Measurements from ENCODE around the gene ALKBH5. TPM values are rescaled to one million over a fixed set of nuclear protein-coding genes. Genes with fewer than 3 reads are reported as not detected.
A peak's percentile ranks its signal among the peaks of the same experiment; 100 is the strongest.

ALKBH5 gene
- total and polyA plus RNA-seq, 9 of the 15 experiments (the other 6 are each of a cell fraction or from before 2014, with no cell fraction given): 11.4 to 70.0 (median 47.4) TPM

GRCh38 chr17:18224053-18224386 lies 40.4 kb downstream of the ALKBH5 start (continued):
- no peak for TF ChIP-seq RERE (CRISPR knock-in tag; IDR thresholded peaks at IDR 0.05; ENCODE audit: borderline replicate concordance)

- intact Hi-C loops (cut with micrococcal nuclease): no loop called here
- Histone ChIP-seq H3K9me3 (replicated peaks; ENCODE audit: control insufficient read depth, insufficient read depth, low read depth, low read length) (no peaks in the 10 kb centered on the region), H2AFZ (ENCODE audit: low read depth, low read length) (peak overlapping the region; percentile 98), H3K27ac (ENCODE audit: extremely low read depth, low read depth, low read length) (peak overlapping the region; percentile 27; the same call in 1 of the 3 replicates), H3K4me3 (no peak overlapping the region), H3K9ac (ENCODE audit: insufficient read depth in 1 of 2, low read depth in 2 of 2, low read length in 2 of 2) (peak overlapping the region; percentile 36 to 76; a peak in 2 of 4 replicates), H3K9me1 (ENCODE audit: control insufficient read depth, insufficient read depth, low read length) (peaks cover 3% of the 10 kb centered on the region), H3K27me3 (ENCODE audit: control insufficient read depth in 2 of 2, insufficient read depth in 2 of 2, low read length in 2 of 2) (no peaks in the 10 kb centered on the region), H3K4me1 (replicated peaks in 1 of 2; ENCODE audit: control insufficient read depth in 2 of 2, insufficient read depth in 2 of 2, low read length in 2 of 2) (peaks cover 4 to 32% of the 10 kb centered on the region in 2 experiments; a peak in 3 of 5 replicates), H4K20me1 (replicated peaks; ENCODE audit: control insufficient read depth, insufficient read depth, low read length) (no peaks in the 10 kb centered on the region), H3K79me2 (ENCODE audit: control insufficient read depth, insufficient read depth, low read length) (peaks cover 8% of the 10 kb centered on the region; the same call in 2 of the 3 replicates), H3K36me3 (ENCODE audit: control insufficient read depth, insufficient read depth, low read length) (no peaks in the 10 kb centered on the region), H3K4me2 (ENCODE audit: insufficient read depth, low read length) (peak overlapping the region; percentile 77)
- ChIA-PET POLR2A (no interaction called here), CTCF (ENCODE audit: low intra/inter-chr PET ratio) (no interaction called here)
- DNase-seq (ENCODE audit: extremely low read depth in 1 of 4, low spot score in 3 of 4) (peak in 1 of 4 experiments; percentile 21), FAIRE-seq (no peak), ATAC-seq (no peak)
- no peak for TF ChIP-seq RBM17 (IDR thresholded peaks at IDR 0.05; ENCODE audit: borderline replicate concordance, low read depth, low read length)
- peak; percentile 70 for TF ChIP-seq NR2C1 (IDR thresholded peaks at IDR 0.05)
- peak; percentile 62 for TF ChIP-seq NR2C1 (tag; IDR thresholded peaks at IDR 0.05)
- TF ChIP-seq, protein P1, sequence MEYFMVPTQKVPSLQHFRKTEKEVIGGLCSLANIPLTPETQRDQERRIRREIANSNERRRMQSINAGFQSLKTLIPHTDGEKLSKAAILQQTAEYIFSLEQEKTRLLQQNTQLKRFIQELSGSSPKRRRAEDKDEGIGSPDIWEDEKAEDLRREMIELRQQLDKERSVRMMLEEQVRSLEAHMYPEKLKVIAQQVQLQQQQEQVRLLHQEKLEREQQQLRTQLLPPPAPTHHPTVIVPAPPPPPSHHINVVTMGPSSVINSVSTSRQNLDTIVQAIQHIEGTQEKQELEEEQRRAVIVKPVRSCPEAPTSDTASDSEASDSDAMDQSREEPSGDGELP (CRISPR knock-in tag; IDR thresholded peaks at IDR 0.05; ENCODE audit: borderline replicate concordance): peak; percentile 4; the same call in 1 of the 2 replicates
- no TSS peak for BruUV-seq (replicated peaks)
- WGBS (ENCODE audit: insufficient coverage, low coverage, missing lambda C conversion rate): 38% methylated on average over 16 of the region's 23 CpGs
- in situ Hi-C loops (cut with MboI): loop anchor here (25.0 kb wide), 1 partner anchor 338 kb away; no protein-coding TSS in a partner anchor
Measured at GRCh38 chr17:18224387-18225120, 40.9 kb downstream of the ALKBH5 start.
